ENCODE measurements around the gene TCTN1.
"Not testable (repeated sequence)": the region's sequence is repeated elsewhere in the genome, so short reads cannot be mapped to it uniquely, and the experiment has no call there.

The TCTN1 gene

GRCh38 chr12:110585231-110585799 lies 28.6 kb upstream of the TCTN1 start:
- peak; percentile 36 for DNase-seq (ENCODE audit: low read depth)

- not testable (repeated sequence) for DNase-seq (ENCODE audit: low read depth)
These were observed 26.8 kb upstream of the TCTN1 start for GRCh38 chr12:110587102-110587501.

GRCh38 chr12:110590059-110590458 lies 23.9 kb upstream of the TCTN1 start:
- DNase-seq (ENCODE audit: low read depth) = no peak

- peak; percentile 89 for DNase-seq (ENCODE audit: low read depth)
These were observed 23.1 kb upstream of the TCTN1 start for GRCh38 chr12:110590806-110591326.

- DNase-seq (ENCODE audit: low read depth) = no peak
These were observed 22.4 kb upstream of the TCTN1 start for GRCh38 chr12:110591451-110592051.

GRCh38 chr12:110592078-110592477 lies 21.9 kb upstream of the TCTN1 start:
- no peak for DNase-seq (ENCODE audit: low read depth)

- DNase-seq (ENCODE audit: low read depth) = not testable (repeated sequence)
These were observed 21.0 kb upstream of the TCTN1 start for GRCh38 chr12:110592919-110593318.

- DNase-seq (ENCODE audit: low read depth) = no peak
These were observed 16.0 kb upstream of the TCTN1 start for GRCh38 chr12:110597885-110598284.

- no peak for DNase-seq (ENCODE audit: low read depth)
These were observed 14.6 kb upstream of the TCTN1 start for GRCh38 chr12:110599334-110599733.

- peak; percentile 60 for DNase-seq (ENCODE audit: low read depth)
These were observed 13.7 kb upstream of the TCTN1 start for GRCh38 chr12:110600254-110600653.

GRCh38 chr12:110602085-110602814 lies 11.7 kb upstream of the TCTN1 start:
- DNase-seq (ENCODE audit: low read depth) = peak; percentile 41

- no peak for DNase-seq (ENCODE audit: low read depth)
These were observed 7.7 kb upstream of the TCTN1 start for GRCh38 chr12:110606253-110606611.

- DNase-seq (ENCODE audit: low read depth) = no peak
These were observed 708 bp upstream of the TCTN1 start for GRCh38 chr12:110613071-110613770.

- no peak for DNase-seq (ENCODE audit: low read depth)
These were observed 1.2 kb downstream of the TCTN1 start for GRCh38 chr12:110615171-110615570.

GRCh38 chr12:110616471-110617115 lies 2.7 kb downstream of the TCTN1 start:
- no peak for DNase-seq (ENCODE audit: low read depth)

GRCh38 chr12:110619534-110619953 lies 5.6 kb downstream of the TCTN1 start:
- DNase-seq (ENCODE audit: low read depth) = no peak

- peak; percentile 57 for DNase-seq (ENCODE audit: low read depth)
These were observed 8.7 kb downstream of the TCTN1 start for GRCh38 chr12:110622582-110622981.

GRCh38 chr12:110627500-110628195 lies 13.7 kb downstream of the TCTN1 start:
- DNase-seq (ENCODE audit: low read depth) = no peak

GRCh38 chr12:110635055-110635454 lies 21.1 kb downstream of the TCTN1 start:
- DNase-seq (ENCODE audit: low read depth) = no peak

- DNase-seq (ENCODE audit: low read depth) = no peak
These were observed 22.6 kb downstream of the TCTN1 start for GRCh38 chr12:110636516-110636915.

- DNase-seq (ENCODE audit: low read depth) = no peak
These were observed 24.0 kb downstream of the TCTN1 start for GRCh38 chr12:110637869-110638441.

All from fibroblast of gingiva (primary cell).